COLO668 (cell line): Measurements from ENCODE around the gene XPNPEP1.

Experiments used
- DNase-seq: peaks from one replicate; lab custom pipeline; 2025; ENCODE audit not compliant: unreplicated experiment; lab: John Stamatoyannopoulos, UW

XPNPEP1 gene

GRCh38 chr10:109952526-109952925, 29.2 kb upstream of the XPNPEP1 start:
- DNase-seq, result no peak

DNA sequence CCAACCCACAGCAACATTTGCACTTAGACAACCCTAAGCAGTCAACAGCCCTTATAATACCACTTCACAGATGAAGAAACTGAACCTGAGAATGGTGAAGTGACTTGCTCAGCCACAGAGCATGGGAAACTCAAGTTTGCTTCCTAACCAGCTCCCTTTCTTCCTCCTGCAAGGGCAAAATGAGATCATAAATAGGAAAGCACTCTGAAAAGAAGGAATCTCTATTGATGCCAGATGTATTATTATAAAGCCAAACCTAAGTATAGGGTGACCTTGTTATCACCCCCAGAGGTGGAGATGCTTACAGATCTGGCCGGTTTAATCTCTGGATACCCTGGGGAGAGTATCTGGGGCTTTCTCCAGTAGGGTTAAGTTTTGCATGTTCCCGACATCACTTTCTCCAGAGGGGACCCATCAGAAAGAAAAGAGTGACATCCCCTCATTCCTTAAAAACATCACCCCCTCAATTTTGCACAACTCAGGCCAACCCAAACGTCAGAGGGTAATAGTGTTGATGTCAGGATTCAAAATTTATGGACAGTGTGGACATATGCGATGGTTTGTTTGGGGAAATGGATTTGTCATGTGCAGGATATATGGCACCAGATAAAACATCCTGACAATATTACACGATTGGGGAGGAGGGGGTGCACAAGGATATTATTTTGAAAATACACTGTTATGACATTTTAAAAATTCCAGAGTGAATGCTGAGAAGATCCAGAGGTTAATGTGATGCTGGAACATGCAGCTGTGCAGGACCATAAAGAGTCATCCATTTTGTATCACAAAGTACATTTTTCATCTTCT, 24.0 kb upstream of the XPNPEP1 start:
- no peak for DNase-seq

GRCh38 chr10:109946680-109947079, 23.4 kb upstream of the XPNPEP1 start:
- no peak for DNase-seq

DNA sequence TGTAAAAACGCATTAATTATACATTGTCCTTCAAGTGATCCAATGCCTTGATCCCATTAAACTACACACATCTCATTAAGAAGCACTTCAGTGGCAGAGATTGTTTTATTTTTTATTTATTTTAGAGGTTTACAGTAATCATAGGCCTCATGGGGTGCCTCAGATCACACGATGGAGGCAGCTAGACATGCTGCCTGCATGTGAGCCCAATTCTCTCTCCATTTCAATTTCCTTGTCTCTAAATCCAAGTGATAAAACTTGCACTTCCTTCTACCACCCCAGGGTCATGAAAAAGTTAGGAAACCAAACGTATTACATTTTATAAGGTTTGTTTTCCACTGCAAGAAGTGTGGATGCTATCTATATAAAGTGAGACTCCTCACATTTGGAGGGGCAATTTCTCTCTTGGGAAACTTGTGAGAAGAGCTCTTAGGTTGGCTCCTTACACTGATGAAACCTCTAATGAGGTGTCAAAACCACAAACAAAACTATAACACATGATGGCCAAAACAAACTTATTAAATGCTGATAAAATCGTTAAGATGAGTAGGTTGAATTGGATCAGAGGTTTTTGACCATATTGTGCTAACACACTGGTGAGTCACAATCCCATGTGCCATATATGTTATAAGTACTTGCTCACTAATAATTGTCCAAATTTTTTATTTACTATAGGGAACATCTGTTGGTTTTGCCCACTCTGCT, 22.3 kb upstream of the XPNPEP1 start:
- DNase-seq, result no peak

DNA sequence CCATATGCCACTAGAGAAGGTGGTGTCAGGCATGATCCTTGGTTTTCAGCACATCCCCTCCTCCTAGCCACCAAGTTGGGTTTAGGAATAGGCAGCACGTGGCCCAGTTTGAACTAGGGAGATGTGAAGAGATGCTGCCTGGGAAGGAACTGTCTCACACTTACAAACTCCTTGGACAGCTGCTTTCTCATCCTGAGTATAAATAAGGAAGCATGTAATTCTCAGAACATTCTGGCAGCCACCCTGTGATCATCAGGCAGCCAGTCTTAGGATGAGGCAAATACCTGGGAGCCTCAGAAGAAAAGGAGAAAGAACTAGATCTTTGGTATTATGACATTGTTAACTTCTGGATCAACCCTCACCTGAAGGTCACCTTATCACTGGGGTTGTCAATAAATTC, 21.3 kb upstream of the XPNPEP1 start:
- DNase-seq, result no peak

DNA sequence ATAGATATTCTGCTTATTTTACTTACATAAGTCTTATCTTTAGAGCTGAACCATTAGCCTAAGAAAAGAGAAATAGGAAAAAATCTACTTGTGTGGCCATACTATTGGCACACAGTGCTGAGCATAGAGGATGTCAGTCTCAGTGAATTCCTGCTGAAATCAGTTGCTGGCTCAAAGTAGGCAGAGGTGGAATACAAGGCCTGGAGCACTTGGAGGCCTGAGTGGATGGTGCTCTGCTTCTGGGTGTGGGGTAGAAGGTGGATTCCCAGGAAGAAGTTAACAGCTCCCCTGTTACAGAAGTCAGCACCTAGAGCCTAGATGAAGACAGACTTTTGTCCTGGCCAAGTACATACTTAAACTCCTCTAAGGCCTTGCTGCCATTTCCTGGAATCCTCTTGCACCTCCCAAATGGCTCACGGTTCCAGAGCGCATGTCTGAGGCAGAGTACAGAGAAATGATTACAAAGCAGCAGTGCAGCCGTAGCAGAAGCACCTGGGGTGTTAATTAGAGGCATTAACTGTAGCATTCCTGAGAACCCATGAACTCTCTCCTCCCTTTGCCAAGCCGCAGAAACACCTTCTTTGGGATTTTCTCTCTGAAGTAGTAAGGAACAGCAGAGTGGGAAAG, 18.0 kb upstream of the XPNPEP1 start:
- no peak for DNase-seq

DNA sequence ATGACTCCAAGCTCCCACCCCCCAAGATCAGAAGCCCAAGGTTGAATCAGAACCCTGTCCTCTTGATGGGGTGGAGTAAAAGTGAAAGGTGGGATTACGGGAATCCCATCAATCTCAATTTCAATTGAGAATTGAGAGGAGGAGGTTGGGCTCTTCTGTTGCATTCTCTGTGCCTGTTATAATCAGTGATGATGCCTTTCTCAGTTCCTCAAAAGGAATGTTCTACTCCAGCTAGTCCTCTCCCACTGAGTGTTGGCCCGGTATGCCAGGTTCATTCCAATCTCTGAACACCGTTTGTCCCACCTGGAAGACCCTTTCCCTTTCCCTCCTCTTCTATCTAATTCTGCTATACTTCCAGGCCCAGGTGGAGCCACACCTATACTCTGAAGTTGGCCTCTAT, 17.2 kb upstream of the XPNPEP1 start:
- no peak for DNase-seq

GRCh38 chr10:109940117-109940516, 16.8 kb upstream of the XPNPEP1 start:
- DNase-seq, result no peak

DNA sequence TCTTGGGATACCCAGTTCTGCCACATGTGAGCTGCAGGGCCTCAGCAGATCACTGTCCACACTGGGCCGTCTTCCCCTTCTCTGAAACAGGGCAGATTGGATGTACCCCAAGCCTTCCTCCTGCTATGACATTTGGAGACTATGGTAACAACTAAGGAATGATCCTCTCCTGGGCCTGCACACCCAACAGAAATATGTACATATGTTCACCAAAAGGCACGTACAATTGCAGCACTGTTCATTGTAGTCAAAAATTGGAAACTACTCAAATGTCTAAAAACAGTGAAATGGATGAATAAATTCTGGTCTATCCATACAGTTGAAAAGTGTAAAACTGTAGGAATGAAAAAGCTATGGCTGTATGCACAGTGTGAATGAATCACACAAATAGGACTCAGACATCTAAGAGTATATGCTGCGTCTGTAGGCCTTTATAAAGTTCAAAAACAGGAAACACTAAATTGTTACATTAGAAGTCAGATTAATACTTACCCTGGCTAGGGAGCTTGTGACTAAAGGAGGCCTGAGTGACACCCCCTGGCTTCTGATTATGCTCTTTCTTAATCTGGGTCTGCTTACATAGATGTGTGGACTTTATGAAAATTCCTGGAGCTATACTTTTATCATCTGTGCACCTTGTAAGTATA, 16.1 kb upstream of the XPNPEP1 start:
- DNase-seq, result no peak

- no peak for DNase-seq
These were observed 14.3 kb upstream of the XPNPEP1 start for GRCh38 chr10:109937460-109938065.

- peak; percentile 25 for DNase-seq
These were observed 11.9 kb upstream of the XPNPEP1 start for GRCh38 chr10:109934958-109935793.

DNA sequence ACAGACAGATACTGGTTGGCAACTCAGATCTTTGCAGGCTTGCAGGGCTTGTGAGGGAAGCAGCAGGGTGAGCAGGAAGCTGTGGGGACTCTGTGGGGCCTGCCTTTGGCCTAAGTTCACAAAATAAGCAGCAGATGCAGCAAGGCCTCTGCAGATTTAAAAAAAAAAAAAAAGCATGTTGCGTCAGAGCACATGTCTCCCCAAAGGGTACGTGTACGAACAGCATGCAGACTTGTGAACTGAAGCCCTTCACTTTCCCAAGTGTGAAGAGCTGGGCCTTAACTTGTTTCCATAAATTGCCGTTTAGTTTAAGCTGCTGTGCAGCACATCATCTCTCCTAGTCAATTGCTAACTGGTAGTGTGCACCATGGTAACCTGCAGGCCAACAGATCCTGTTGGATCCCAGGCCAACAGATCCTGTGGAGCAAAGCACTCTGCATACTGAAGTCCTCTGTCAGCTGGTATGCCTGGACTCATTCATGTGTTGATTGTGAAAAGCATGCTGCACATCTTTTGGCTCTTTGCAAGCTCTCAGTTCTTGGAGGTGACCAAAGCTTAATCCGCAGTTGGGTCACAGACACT, 10.8 kb upstream of the XPNPEP1 start:
- DNase-seq, result no peak

DNA sequence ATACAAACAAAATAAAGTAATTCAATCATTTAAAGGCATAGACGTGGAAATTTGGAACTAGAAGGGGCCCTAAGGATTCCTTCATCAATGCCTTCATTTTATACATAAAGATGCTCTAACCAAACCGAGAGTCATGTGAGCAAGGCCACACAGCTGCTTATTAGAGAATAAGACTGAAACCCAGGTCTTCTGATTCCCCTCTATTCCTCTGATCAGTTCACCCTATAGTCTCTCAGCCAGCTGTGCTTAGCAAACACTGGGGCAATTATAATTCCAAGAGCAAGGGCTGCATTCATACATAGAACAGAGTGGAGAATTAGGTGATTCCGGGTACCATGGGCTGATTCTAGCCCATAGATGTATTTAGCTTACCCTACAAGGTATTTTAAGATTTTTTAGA, 9.7 kb upstream of the XPNPEP1 start:
- DNase-seq, result no peak

- DNase-seq, result no peak
These were observed 9.1 kb upstream of the XPNPEP1 start for GRCh38 chr10:109932391-109932790.

GRCh38 chr10:109931163-109931562, 7.9 kb upstream of the XPNPEP1 start:
- no peak for DNase-seq

DNA sequence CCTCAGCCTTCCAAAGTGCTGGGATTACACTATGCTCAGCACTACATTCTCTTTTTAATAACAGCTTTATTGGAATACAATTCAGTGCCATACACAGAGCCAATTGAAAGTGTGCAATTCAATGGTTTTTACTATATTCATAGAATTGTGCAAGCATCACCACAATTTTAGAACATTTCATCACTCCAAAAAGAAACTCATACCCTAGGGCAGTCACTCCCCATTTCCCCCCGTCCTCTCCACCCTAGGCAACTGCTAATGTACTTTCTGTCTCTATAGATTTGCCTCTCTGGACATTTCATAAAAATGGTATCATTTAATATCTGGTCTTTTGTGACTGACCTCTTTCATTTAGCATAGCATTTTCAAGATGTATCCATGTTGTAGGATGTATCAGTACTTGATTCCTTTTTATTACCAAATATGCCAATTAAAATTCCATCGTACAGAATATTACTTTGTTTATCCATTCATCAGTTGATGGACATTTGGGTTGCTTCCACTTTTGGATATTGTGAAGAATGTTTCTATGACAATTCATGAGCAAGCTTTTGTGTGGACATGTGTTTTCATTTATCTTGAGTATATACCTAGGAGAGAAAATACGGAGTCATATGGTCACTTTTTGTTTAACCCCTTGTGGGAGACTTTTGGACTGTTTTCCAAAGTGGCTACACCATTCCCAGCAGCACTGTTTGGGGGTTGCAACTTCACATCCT, 6.3 kb upstream of the XPNPEP1 start:
- DNase-seq, result no peak

- DNase-seq, result no peak
These were observed 5.2 kb upstream of the XPNPEP1 start for GRCh38 chr10:109928475-109928891.

DNA sequence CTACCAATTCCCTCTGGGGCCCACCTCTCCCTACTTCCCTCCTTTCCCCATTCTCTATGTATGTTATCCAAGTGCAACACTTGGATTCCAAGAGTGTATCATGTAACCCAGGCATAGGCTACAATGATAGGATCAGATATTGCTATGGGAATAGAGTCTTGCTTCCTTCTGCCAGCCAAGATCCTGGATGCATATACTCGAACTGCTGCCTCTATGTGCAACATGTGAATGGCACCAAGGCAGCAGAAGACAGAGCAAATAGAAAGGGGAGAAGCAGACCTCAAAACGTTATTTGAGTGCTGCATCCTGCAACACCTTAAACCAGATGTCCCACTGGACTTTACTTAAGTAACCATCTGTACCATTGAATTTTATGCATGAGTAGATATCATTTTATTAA, 3.5 kb upstream of the XPNPEP1 start:
- DNase-seq, result no peak

DNA sequence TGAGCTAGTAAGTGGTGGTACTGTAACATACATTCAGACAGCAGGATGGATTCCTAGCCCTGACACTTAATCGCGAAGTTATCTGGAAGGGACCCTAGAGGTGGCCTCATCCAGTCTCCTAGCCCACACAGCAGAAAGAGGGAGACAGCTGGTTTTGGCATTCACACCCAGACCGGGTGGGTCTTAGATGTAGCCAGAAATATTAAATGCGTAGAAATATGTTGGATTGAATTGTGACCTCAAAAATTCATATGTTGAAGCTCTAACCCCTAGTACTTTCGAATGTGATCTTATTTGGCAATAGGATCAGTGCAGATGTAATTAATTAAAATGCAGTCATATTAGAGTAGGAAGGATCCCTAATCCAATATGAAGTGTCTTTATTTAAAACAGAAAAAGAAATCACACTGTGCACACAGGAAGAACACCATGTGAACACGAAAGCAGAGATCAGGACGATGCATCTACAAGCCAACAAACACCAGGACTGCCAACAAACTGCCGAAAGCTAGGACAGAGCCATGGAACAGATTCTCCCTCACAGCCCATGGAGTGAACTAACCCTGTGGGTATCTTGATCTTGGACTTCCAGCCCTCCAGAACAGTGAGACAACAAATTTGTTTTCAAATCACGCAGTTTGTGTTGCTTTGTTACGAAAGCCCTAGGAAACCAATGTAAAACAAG, 2.9 kb upstream of the XPNPEP1 start:
- DNase-seq, result no peak
